HepG2 (cell line): ENCODE measurements around the gene RERE. TPM values are rescaled to one million over a fixed set of nuclear protein-coding genes. Genes with fewer than 3 reads are reported as not detected.

Source experiments
- ATAC-seq: fragments of 200-7000 bp; cut with Tn5 transposase; 3 replicates; pipeline ENCODE4 v1.9.1; 2020; ENCODE audit warnings: mild to moderate bottlenecking, moderate library complexity
- BruUV-seq: library from RNA; stranded (reverse); fragments of 400-500 nt; replicated peaks from 2 replicates; lab custom pipeline; 2021; lab: Mats Ljungman, UMichigan
- CTCF ChIA-PET: fragments of 300-600 bp; formaldehyde crosslinking; extraction: SDS; loops from one replicate; lab custom pipeline; 2021; ENCODE audit warnings: low total read pairs, inconsistent platforms, low intra/inter-chr PET ratio; lab: Yijun Ruan, JAX
- POLR2A ChIA-PET: fragments of 350-600 bp; sonication (Branson Sonifier 250); formaldehyde crosslinking; loops from one replicate; lab custom pipeline; 2020; ENCODE audit warnings: antibody characterized with exemption, inconsistent platforms; lab: Yijun Ruan, JAX
- DNase-seq: peaks from one replicate; pipeline ENCODE4 v3.0.0-alpha.2; 2015; ENCODE audit warnings: low spot score
- FAIRE-seq: peaks from 3 replicates; lab custom pipeline; 2011; peaks lifted over from hg19 to GRCh38; lab: Jason Lieb, UNC
- H2AFZ ChIP-seq: one replicate; pipeline ENCODE4 v1.6.1; 2011; ENCODE audit warnings: low read length, inconsistent platforms
- H3K27ac ChIP-seq: fragments of 300-600 bp; 3 replicates; pipeline ENCODE4 v1.8.0; 2011; ENCODE audit warnings: mixed run types, mild to moderate bottlenecking, mixed read lengths, low read length, inconsistent platforms; ENCODE audit not compliant: insufficient read depth; ENCODE audit errors: extremely low read length
- H3K27me3 ChIP-seq, 2 experiments: fragments of 200-600 bp in 1 of 2; 2 replicates in 1 of 2; 3 replicates in 1 of 2; pipeline versions ENCODE4 v1.6.0 to v1.8.0; 2011; ENCODE audit warnings: low read length in 2 of 2, mild to moderate bottlenecking in 2 of 2, moderate library complexity in 2 of 2, inconsistent platforms in 1 of 2; ENCODE audit not compliant: insufficient read depth in 2 of 2, control insufficient read depth in 1 of 2
- H3K36me3 ChIP-seq, 2 experiments: fragments of 200-600 bp in 1 of 2; replicated peaks in 1 of 2; 2 replicates in 1 of 2; 3 replicates in 1 of 2; pipeline versions ENCODE4 v1.5.1 to v1.8.0; 2011; ENCODE audit warnings: low read length in 2 of 2, inconsistent platforms in 1 of 2; ENCODE audit not compliant: insufficient read depth in 2 of 2, control insufficient read depth in 1 of 2
- H3K4me1 ChIP-seq: 2 replicates; pipeline ENCODE4 v1.5.1; 2012; ENCODE audit warnings: low read length, inconsistent platforms; ENCODE audit not compliant: insufficient read depth
- H3K4me2 ChIP-seq: 2 replicates; pipeline ENCODE4 v1.6.0; 2011; ENCODE audit warnings: low read depth, low read length, inconsistent platforms
- H3K4me3 ChIP-seq, 3 experiments: fragments of 200-600 bp in 1 of 3; sonication (generic), shearing (Covaris generic) in 1 of 3; replicated peaks in 1 of 3; 2 replicates each; pipeline ENCODE4 v1.5.1; 2011 to 2016; ENCODE audit warnings: low read length in 3 of 3, inconsistent platforms in 2 of 3, low read depth in 2 of 3, mild to moderate bottlenecking in 2 of 3, control low read depth in 1 of 3, mixed read lengths in 1 of 3; ENCODE audit not compliant: insufficient read depth in 1 of 3
- H3K79me2 ChIP-seq: one replicate; pipeline ENCODE4 v1.6.1; 2011; ENCODE audit warnings: low read length, inconsistent platforms; ENCODE audit not compliant: insufficient read depth
- H3K9ac ChIP-seq: 2 replicates; pipeline ENCODE4 v1.6.0; 2011; ENCODE audit warnings: mild to moderate bottlenecking, low read depth, low read length, inconsistent platforms; ENCODE audit not compliant: insufficient read depth
- H3K9me3 ChIP-seq: 2 replicates; pipeline ENCODE4 v1.5.1; 2012; ENCODE audit warnings: mild to moderate bottlenecking, low read length
- H4K20me1 ChIP-seq: 2 replicates; pipeline ENCODE4 v1.6.0; 2011; ENCODE audit warnings: inconsistent platforms, mild to moderate bottlenecking, low read length, moderate library complexity; ENCODE audit not compliant: insufficient read depth
- IRF2 ChIP-seq: IDR thresholded peaks from 2 replicates; pipeline ENCODE4 v1.6.1; 2018; ENCODE audit warnings: missing genetic modification reagents, missing compliant biosample characterization
- KAT2B ChIP-seq: fragments of 150-350 bp; IDR thresholded peaks from 2 replicates; pipeline ENCODE4 v1.6.1; 2014; ENCODE audit warnings: low read depth, low read length, borderline replicate concordance
- MIER3 ChIP-seq: IDR thresholded peaks from 2 replicates; pipeline ENCODE4 v1.6.1; 2016; ENCODE audit warnings: missing compliant biosample characterization, borderline replicate concordance
- PPARG ChIP-seq: conservative IDR thresholded peaks from 2 replicates; pipeline ENCODE4 v1.6.1; 2016; ENCODE audit warnings: missing biosample characterization, missing genetic modification reagents
- SNAI1 ChIP-seq: sonication (generic); formaldehyde crosslinking; IDR thresholded peaks from 2 replicates; pipeline ENCODE4 v1.5.0; 2020; ENCODE audit warnings: mild to moderate bottlenecking, missing genetic modification reagents, borderline replicate concordance
- ZNF354B ChIP-seq: sonication (generic); formaldehyde crosslinking; IDR thresholded peaks from 2 replicates; pipeline ENCODE4 v1.8.0; 2022; ENCODE audit warnings: mild to moderate bottlenecking, missing genetic modification reagents
- ZNF430 ChIP-seq: sonication (generic); formaldehyde crosslinking; IDR thresholded peaks from 2 replicates; pipeline ENCODE4 v1.9.0; 2021; ENCODE audit warnings: mild to moderate bottlenecking, missing genetic modification reagents
- ZNF562 ChIP-seq: sonication (generic); formaldehyde crosslinking; IDR thresholded peaks from 2 replicates; pipeline ENCODE4 v1.8.0; 2022; ENCODE audit warnings: missing genetic modification reagents, borderline replicate concordance
- ZNF737 ChIP-seq: sonication (generic); formaldehyde crosslinking; IDR thresholded peaks from 2 replicates; pipeline ENCODE4 v1.5.0; 2020; ENCODE audit warnings: missing genetic modification reagents, mild to moderate bottlenecking, borderline replicate concordance
- ZNF747 ChIP-seq: sonication (generic); formaldehyde crosslinking; IDR thresholded peaks from 2 replicates; pipeline ENCODE4 v1.8.1; 2023; ENCODE audit warnings: missing genetic modification reagents, mild to moderate bottlenecking, borderline replicate concordance
- WGBS: methylation state at CpG from one replicate; pipeline ENCODE4 v1.1.6; 2017; ENCODE audit warnings: low lambda C conversion rate; 5-methylcytosine and 5-hydroxymethylcytosine counted together
- in situ Hi-C: cut with HindIII; loops from 2 replicates; pipeline ENCODE4 v1.10.0; 2017; ENCODE audit warnings: low pct_unique_long_range_greater_than_20kb; ENCODE audit not compliant: extremely low pct_ligation_motif_present
- intact Hi-C: fragments of 100-400 bp; cut with micrococcal nuclease; formaldehyde crosslinking; loops from one replicate; pipeline ENCODE4 v1.10.0; 2022; ENCODE audit not compliant: unreplicated experiment
- polyA plus RNA-seq, 8 experiments: library from polyadenylated mRNA; depleted of rRNA in 3 of 8; stranded (reverse) in 7 of 8; unstranded in 1 of 8; fragments of >200 nt; fragmentation: Illumina TruSeq in 4 of 8; extraction: Trizol in 4 of 8; gene quantifications; 2 replicates each; pipeline versions ENCODE4 v1.2.1 to v1.2.3, GENCODE V29; 2011 to 2016; ENCODE audit warnings: low read depth in 4 of 8, missing spikeins in 1 of 8, mixed read lengths in 1 of 8; ENCODE audit not compliant: insufficient read depth in 1 of 8
- total RNA-seq, 5 experiments: library from RNA; depleted of rRNA; stranded (reverse); fragments of >200 nt; fragmentation: Illumina TruSeq; extraction: Trizol; gene quantifications; 2 replicates each; pipeline ENCODE4 v1.2.3, GENCODE V29; 2016; ENCODE audit warnings: low read depth in 1 of 5
- TF ChIP-seq, protein P1 (sequence below): sonication (generic); formaldehyde crosslinking; IDR thresholded peaks from 2 replicates; pipeline ENCODE4 v1.4.0; 2020; ENCODE audit warnings: missing genetic modification reagents, borderline replicate concordance
- TF ChIP-seq, protein P2 (sequence below): sonication (generic); formaldehyde crosslinking; conservative IDR thresholded peaks from 2 replicates; pipeline ENCODE4 v1.5.0; 2020; ENCODE audit warnings: missing genetic modification reagents
- TF ChIP-seq, protein P3 (sequence below): sonication (generic); formaldehyde crosslinking; IDR thresholded peaks from 2 replicates; pipeline ENCODE4 v1.4.0; 2020; ENCODE audit warnings: missing genetic modification reagents, borderline replicate concordance

The RERE gene
- total and polyA plus RNA-seq, 2 of the 13 experiments (the other 11 are each of a cell fraction or from before 2014, with no cell fraction given), result 18.3 to 21.9 TPM

DNA sequence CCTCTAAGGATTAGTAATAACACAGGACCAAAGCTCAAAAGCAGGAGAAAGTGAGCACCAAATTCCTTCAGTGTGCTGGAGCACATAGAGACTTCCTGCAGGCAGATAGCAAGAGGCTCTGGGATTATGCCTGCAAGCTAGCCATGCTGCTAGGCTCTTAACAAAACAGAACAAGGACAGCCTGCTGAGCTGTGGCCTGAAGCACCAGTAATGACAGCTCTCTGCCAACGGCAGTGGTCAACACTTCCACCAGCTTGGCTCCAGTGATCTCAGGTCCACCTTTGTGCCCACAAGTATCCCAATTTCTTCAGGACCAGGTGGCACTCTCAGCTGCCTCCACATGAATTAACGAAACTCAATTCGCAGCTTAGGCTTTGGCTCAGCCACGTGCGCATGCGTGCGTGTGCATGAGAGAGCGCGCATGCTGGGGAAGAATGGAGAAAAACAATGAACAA is 435.4 kb downstream of the RERE start (continued):
- TF ChIP-seq, protein P1, sequence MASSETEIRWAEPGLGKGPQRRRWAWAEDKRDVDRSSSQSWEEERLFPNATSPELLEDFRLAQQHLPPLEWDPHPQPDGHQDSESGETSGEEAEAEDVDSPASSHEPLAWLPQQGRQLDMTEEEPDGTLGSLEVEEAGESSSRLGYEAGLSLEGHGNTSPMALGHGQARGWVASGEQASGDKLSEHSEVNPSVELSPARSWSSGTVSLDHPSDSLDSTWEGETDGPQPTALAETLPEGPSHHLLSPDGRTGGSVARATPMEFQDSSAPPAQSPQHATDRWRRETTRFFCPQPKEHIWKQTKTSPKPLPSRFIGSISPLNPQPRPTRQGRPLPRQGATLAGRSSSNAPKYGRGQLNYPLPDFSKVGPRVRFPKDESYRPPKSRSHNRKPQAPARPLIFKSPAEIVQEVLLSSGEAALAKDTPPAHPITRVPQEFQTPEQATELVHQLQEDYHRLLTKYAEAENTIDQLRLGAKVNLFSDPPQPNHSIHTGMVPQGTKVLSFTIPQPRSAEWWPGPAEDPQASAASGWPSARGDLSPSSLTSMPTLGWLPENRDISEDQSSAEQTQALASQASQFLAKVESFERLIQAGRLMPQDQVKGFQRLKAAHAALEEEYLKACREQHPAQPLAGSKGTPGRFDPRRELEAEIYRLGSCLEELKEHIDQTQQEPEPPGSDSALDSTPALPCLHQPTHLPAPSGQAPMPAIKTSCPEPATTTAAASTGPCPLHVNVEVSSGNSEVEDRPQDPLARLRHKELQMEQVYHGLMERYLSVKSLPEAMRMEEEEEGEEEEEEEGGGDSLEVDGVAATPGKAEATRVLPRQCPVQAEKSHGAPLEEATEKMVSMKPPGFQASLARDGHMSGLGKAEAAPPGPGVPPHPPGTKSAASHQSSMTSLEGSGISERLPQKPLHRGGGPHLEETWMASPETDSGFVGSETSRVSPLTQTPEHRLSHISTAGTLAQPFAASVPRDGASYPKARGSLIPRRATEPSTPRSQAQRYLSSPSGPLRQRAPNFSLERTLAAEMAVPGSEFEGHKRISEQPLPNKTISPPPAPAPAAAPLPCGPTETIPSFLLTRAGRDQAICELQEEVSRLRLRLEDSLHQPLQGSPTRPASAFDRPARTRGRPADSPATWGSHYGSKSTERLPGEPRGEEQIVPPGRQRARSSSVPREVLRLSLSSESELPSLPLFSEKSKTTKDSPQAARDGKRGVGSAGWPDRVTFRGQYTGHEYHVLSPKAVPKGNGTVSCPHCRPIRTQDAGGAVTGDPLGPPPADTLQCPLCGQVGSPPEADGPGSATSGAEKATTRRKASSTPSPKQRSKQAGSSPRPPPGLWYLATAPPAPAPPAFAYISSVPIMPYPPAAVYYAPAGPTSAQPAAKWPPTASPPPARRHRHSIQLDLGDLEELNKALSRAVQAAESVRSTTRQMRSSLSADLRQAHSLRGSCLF (CRISPR knock-in tag), result no peak
- TF ChIP-seq MIER3, result no peak

DNA sequence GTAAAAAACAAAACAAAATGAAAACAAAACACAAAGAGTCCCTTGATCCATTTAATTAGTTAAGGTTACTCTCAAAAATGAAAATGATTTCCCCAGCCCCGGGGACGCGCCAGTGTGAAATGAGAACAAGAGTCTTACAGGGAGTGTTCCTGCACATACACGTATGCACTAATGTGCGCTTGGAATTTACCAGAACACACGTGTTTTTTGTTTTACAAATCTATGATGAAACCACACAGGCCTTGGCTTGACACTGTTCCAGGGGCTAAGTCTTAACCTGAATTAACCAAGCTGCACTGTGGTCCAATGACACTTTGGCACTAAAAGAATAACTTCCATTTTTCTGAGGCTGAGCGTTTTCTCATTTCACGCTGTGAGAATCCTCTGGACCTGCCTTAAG is 435.8 kb downstream of the RERE start:
- peaks cover 62% of the 10 kb centered on the region for H3K79me2 ChIP-seq
- no peak overlapping the region for H2AFZ ChIP-seq
- H3K36me3 ChIP-seq, result peaks cover 19 to 35% of the 10 kb centered on the region in 2 experiments; a peak in 4 of 5 replicates
- CTCF ChIA-PET, result no interaction called here
- no peak overlapping the region for H3K4me2 ChIP-seq
- no peak overlapping the region for H3K9ac ChIP-seq
- DNase-seq, result no peak
- BruUV-seq, result no TSS peak
- peaks cover 18% of the 10 kb centered on the region for H3K4me1 ChIP-seq
- no peak for FAIRE-seq
- H3K27ac ChIP-seq, result no peak overlapping the region
- POLR2A ChIA-PET, result no interaction called here
- no peaks in the 10 kb centered on the region for H3K27me3 ChIP-seq
- H4K20me1 ChIP-seq, result peaks cover 64% of the 10 kb centered on the region
- 90% methylated on average over 8 of the region's 8 CpGs for WGBS
- no peak for ATAC-seq
- in situ Hi-C loops (no loop called here), intact Hi-C loops (no loop called here)
- no peak overlapping the region for H3K4me3 ChIP-seq
- H3K9me3 ChIP-seq, result no peaks in the 10 kb centered on the region
- TF ChIP-seq ZNF747 (CRISPR knock-in tag) (no peak), IRF2 (CRISPR knock-in tag) (no peak), ZNF562 (CRISPR knock-in tag) (no peak), ZNF354B (CRISPR knock-in tag) (no peak), SNAI1 (no peak), ZNF430 (CRISPR knock-in tag) (no peak), ZNF737 (no peak), KAT2B (no peak), PPARG (no peak)
- TF ChIP-seq, protein P2, sequence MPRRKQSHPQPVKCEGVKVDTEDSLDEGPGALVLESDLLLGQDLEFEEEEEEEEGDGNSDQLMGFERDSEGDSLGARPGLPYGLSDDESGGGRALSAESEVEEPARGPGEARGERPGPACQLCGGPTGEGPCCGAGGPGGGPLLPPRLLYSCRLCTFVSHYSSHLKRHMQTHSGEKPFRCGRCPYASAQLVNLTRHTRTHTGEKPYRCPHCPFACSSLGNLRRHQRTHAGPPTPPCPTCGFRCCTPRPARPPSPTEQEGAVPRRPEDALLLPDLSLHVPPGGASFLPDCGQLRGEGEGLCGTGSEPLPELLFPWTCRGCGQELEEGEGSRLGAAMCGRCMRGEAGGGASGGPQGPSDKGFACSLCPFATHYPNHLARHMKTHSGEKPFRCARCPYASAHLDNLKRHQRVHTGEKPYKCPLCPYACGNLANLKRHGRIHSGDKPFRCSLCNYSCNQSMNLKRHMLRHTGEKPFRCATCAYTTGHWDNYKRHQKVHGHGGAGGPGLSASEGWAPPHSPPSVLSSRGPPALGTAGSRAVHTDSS, result no peak
- TF ChIP-seq, protein P3, sequence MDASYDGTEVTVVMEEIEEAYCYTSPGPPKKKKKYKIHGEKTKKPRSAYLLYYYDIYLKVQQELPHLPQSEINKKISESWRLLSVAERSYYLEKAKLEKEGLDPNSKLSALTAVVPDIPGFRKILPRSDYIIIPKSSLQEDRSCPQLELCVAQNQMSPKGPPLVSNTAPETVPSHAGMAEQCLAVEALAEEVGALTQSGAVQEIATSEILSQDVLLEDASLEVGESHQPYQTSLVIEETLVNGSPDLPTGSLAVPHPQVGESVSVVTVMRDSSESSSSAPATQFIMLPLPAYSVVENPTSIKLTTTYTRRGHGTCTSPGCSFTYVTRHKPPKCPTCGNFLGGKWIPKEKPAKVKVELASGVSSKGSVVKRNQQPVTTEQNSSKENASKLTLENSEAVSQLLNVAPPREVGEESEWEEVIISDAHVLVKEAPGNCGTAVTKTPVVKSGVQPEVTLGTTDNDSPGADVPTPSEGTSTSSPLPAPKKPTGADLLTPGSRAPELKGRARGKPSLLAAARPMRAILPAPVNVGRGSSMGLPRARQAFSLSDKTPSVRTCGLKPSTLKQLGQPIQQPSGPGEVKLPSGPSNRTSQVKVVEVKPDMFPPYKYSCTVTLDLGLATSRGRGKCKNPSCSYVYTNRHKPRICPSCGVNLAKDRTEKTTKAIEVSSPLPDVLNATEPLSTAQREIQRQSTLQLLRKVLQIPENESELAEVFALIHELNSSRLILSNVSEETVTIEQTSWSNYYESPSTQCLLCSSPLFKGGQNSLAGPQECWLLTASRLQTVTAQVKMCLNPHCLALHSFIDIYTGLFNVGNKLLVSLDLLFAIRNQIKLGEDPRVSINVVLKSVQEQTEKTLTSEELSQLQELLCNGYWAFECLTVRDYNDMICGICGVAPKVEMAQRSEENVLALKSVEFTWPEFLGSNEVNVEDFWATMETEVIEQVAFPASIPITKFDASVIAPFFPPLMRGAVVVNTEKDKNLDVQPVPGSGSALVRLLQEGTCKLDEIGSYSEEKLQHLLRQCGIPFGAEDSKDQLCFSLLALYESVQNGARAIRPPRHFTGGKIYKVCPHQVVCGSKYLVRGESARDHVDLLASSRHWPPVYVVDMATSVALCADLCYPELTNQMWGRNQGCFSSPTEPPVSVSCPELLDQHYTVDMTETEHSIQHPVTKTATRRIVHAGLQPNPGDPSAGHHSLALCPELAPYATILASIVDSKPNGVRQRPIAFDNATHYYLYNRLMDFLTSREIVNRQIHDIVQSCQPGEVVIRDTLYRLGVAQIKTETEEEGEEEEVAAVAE (CRISPR knock-in tag), result no peak
